ENCODE results near the gene CHD6.
A peak's percentile ranks its signal among the peaks of the same experiment; 100 is the strongest.

Gene CHD6

DNA sequence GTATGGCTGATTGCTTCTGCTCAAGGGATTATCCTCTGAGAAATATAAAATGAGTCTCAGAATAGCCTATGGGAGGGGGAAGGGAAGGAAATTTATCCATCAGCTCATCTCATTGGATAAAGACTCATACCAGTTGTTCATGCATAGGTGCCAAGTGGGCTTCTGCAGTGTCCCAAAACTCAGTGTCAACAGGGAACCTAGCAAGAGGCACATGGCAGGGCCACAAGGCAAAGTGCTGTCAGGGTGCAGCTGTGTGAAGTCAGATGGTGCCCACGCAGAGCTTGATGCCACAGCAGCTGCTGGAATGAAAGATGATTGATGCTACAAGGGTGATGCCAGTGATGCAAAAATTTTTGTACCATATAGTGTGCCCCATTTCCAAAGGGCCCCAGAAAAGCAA lies 3.2 kb upstream of the CHD6 start:
- DNase-seq (ENCODE audit: low spot score): no peak

- DNase-seq (ENCODE audit: low spot score): no peak
These were observed 1.4 kb upstream of the CHD6 start for GRCh38 chr20:41619360-41620100.

GRCh38 chr20:41618807-41619311 lies 682 bp upstream of the CHD6 start:
- DNase-seq (ENCODE audit: low spot score): no peak

DNA sequence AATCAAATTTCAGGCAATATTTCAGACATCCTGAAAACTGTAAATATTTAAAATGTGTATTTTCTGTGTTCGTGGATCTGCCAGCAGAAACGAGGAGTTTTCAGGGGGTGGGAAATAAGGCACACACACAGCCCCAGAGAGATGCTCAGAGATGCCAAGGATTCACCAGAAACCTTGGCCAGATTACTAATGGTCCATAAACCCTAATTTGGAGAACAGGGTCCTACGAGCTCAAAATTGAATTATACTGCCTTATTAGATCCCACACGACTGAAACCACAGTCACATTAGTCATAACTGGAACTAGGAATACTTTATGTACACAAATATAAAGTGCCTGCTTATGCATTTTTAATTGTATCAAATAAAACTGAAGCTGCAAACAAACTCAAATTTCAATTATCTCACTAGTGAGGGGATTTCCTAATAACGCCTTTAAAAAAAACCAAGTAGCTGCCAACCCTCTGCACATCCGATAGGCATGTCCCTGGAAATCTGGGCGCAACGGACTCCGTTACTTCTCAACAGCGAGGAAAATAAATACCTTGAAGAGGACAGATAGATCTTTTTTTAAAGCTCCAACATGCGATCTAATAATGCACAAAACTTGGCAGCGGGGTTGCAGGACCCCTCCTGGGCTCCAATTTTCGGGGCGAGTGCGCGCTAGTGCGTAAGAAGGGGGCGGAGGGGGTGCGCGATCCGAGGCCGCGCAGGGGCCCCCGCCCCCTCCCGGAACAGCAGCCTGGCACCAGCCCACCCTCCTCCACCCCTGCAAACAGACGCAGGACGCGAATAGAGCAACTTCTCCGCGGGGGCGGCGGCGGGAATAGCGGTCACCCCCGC lies 897 bp downstream of the CHD6 start:
- peak; percentile 66 for DNase-seq (ENCODE audit: low spot score)

DNA sequence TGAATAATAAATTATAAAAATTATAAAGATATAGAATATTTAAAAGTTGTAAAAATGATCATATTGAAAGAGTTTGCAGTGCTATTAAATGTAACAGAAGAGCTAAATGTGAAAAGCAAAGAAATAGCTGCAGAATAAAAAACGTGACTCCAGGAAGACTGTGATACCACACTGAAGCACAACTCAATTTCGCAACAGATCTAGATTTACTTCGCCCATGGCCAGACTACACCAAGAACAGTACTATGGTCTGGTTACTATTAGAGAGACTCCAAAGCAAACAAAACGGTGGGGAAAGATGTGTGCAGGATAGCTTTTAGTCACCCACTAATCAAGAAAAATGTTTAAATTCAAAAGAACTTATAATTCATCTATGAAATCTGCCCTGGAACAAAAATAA lies 1.9 kb downstream of the CHD6 start:
- no peak for DNase-seq (ENCODE audit: low spot score)

GRCh38 chr20:41615676-41616075 lies 2.5 kb downstream of the CHD6 start:
- no peak for DNase-seq (ENCODE audit: low spot score)

DNA sequence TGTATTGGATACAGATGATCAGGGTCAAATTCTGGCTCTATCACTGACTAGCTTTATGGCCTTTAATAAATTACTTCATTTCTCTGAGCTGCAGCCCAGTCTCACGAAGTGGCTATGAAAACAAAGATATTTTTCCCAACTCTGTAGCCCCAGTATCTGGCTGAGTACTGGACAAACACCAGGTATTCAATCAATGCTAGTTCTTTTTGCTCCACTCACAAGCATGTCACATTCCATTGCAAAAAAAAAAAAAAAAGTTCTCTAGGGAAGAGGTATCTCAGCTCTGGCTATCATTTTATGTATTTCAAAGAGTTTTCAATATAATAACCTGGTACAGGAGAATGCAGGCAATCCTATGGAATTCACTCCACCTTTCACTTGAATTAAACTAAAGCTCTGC lies 3.1 kb downstream of the CHD6 start:
- DNase-seq (ENCODE audit: low spot score): no peak

GRCh38 chr20:41613321-41613720 lies 4.9 kb downstream of the CHD6 start:
- DNase-seq (ENCODE audit: low spot score): no peak

DNA sequence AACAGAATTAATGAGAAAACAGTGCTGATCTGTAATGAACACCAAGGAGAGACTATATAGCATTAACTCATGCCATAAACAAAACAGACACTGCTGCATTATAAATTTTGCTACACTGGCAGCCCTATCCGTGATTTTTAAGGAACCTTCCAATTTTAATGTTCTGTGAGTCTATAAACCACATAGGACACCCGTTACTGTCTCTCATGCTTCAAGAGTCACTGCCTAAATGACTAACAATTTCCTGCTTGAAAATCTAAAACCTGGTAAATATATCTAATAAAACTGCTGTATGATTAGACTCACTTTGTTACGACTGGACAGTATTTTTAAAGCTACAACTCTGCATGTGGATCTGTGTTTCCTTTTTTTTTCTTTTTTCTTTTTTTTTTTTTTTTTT lies 8.7 kb downstream of the CHD6 start:
- DNase-seq (ENCODE audit: low spot score): no peak

- no peak for DNase-seq (ENCODE audit: low spot score)
These were observed 9.6 kb downstream of the CHD6 start for GRCh38 chr20:41608606-41609005.

- no peak for DNase-seq (ENCODE audit: low spot score)
These were observed 10.4 kb downstream of the CHD6 start for GRCh38 chr20:41607791-41608190.

GRCh38 chr20:41604002-41604401 lies 14.2 kb downstream of the CHD6 start:
- no peak for DNase-seq (ENCODE audit: low spot score)

DNA sequence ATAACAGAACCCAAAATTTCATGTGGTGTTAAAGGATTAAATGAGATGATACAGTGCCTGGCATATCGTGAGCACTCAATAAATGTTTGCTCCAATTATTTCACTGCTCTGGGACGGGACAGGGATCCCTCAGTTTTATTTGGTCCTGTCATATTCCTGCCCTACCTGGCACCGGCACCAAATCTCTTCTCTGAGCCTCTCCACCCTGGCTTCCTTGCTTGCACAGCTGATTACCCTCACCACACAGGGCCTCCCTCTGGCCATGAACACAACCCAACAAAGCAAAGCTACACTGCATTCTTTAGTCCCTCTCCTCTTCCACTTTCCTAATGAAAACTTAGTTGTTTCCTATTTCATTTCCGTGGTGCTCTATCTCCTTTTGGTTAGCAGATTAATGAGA lies 16.4 kb downstream of the CHD6 start:
- no peak for DNase-seq (ENCODE audit: low spot score)

- no peak for DNase-seq (ENCODE audit: low spot score)
These were observed 17.1 kb downstream of the CHD6 start for GRCh38 chr20:41600926-41601631.

DNA sequence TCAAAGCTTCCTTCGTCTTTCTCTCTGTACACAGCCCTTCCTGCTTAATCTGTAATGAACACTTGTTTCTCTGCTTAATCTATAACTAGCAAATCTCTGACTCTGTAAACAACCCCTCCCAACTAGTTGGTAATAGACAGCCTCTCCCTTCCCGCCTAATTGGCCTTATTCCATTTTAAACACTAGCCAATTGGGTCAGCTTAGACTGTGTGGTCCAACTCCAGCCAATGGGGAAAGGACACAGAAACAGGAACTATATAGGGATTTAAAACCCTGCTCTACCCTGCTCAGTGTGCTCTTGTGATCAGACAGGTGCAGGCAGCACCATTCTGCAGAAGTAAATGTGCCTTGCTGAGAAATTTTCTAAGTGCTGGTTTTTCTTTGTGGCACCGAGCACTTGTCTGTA lies 18.5 kb downstream of the CHD6 start:
- no peak for DNase-seq (ENCODE audit: low spot score)

DNA sequence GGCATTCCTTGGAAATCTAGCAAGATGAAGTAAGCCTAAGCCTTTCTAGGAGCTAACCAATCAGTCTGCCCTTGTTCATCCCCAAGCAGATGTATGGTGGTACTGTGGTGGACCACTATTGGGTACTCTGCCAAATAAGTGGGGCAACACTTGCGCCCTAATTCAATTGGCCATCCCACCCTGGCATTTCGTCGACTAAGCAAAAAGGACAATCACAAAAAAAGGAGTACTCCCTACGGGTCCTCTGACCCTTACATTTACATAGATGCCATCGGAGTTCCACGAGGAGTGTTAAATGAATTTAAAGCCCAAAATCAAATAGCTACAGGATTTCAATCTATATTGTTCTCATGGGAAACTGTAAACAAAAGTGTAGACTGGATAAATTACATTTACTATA lies 19.5 kb downstream of the CHD6 start:
- DNase-seq (ENCODE audit: low spot score): no peak

DNA sequence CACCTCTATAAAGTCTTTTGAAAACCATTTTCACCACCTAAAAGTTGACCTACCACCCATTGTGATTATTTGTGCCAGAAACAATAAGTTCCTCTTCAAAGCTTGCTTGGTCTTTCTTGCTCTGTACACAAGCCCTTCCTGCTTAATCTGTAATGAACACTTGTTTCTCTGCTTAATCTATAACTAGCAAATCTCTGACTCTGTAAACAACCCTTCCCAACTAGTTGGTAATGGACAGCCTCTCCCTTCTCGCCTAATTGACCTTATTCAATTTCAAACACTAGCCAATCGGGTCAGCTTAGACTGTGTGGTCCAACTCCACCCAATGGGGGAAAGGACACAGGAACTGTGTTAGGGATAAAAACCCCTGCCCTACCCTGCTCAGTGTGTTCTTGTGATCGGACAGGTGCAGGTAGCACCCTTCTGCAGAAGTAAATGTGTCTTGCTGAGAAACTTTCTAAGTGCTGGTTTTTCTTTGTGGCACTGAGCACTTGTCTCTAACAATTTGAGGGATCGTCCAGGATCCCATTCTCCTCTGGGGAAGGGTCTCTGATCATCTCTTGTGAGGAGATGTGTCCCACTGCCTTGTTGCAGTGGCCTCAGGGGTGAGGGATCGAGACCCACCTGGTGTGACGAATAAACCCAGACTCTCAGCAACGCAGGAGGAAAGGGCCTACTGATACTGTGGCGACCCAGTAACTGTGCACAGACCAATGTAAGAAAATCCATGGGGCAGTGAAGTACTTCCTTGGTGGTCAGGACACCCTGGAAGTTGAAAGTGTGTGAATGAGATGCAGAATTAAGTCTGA lies 23.5 kb downstream of the CHD6 start:
- no peak for DNase-seq (ENCODE audit: low spot score)

DNA sequence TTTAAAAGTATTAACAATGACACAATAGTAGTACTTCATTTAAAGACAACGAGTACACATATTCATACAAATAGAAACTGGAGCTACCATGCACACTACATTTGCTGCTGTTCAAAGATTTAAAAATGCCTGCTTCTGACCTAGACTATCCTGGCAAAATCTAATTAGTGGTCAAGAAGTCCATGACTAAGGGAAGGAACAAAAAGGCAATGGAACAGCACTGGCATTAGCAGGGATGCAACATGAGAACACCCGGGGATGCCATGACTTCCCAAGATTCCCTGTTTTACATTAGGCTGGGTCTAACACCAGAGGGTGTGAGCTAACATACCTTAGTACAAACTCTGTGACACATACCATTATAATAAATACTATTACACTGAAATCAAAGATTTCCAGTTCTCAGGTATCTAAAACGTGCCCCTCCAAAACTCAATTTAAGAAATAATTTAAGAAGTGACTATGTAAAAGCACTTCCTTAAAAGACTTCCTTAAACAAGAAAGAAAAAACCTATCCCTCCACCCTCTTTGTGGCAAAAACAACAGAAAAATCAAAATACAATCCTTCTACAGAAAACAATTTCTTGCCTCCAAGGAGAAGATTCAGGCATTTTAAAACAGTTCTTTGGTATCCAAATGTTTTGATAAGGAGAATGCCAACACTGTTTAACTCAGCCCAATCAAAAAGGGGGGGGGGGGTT lies 25.5 kb downstream of the CHD6 start:
- no peak for DNase-seq (ENCODE audit: low spot score)

DNA sequence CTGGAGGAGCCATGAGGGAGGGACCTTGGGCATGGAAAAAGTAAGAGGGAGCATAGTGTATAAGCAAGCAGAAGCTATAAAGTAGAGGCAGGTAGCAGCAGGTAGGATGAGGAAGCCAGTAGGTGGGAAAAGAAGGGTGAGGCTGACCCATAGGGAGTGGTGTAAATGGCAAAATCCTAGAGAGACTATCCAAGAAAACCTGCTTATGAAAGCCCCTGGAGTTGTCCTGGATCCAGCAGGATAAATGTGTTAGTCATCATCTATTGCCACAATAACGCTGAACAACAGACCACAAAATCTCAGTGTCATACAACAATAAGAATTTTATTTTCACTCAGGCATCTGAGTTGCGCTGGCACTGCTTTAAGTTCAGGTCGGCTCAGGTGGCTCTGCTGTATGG lies 30.2 kb downstream of the CHD6 start:
- no peak for DNase-seq (ENCODE audit: low spot score)

DNA sequence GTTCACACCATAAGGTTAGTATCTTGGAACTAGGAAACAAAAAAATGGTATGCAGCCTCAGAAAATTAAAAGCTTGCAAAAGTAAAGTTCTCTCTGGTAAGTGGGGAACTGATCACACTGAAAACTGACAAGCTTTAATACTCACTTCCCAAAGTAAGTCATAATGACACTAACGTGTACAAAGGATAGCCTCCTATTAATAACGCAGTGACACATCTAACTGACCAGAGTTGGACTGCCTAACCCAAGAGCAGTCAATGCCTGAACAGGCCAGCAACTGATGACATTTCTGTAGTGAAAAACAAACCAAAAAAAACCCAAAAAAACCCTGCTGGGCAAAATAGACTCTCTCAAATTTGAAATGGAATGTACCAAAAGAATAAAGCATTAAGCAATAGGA lies 30.7 kb downstream of the CHD6 start:
- DNase-seq (ENCODE audit: low spot score): no peak

- DNase-seq (ENCODE audit: low spot score): no peak
These were observed 31.4 kb downstream of the CHD6 start for GRCh38 chr20:41586772-41587171.

Data from left forelimb (tissue), 1 donor.